K562 (cell line): ENCODE data around the gene RNF32. TPM values are rescaled to one million over a fixed set of nuclear protein-coding genes. Genes with fewer than 3 reads are reported as not detected.

Experiments
- CEBPG ChIP-seq, 3 experiments: fragments of 200-800 bp in 1 of 3; sonication (Bioruptor generic) in 1 of 3; sonication (generic) in 1 of 3; formaldehyde crosslinking in 1 of 3; IDR thresholded peaks in 2 of 3; conservative IDR thresholded peaks in 1 of 3; 2 replicates each; pipeline versions ENCODE4 v1.6.1 to v1.8.0; 2016 to 2022; ENCODE audit warnings: missing compliant biosample characterization in 2 of 3, missing genetic modification characterization in 2 of 3, mild to moderate bottlenecking in 1 of 3, missing genetic modification reagents in 1 of 3
- DACH1 ChIP-seq: fragments of 450-650 bp; IDR thresholded peaks from 2 replicates; pipeline ENCODE4 v1.6.1; 2018; ENCODE audit not compliant: partially characterized antibody
- MAFK ChIP-seq: IDR thresholded peaks from 2 replicates; pipeline ENCODE4 v1.6.1; 2011; ENCODE audit warnings: low read length, improper control_type of control experiment
- NBN ChIP-seq: fragments of 450-650 bp; IDR thresholded peaks from 2 replicates; pipeline ENCODE4 v1.6.1; 2016; ENCODE audit warnings: low read depth, mild to moderate bottlenecking
- NCOA2 ChIP-seq, 2 experiments: fragments of 450-650 bp; IDR thresholded peaks; 2 replicates each; pipeline ENCODE4 v1.6.1; 2018; ENCODE audit warnings: mild to moderate bottlenecking in 2 of 2, moderate library complexity in 1 of 2; ENCODE audit not compliant: partially characterized antibody in 2 of 2
- NCOA4 ChIP-seq: fragments of 450-650 bp; IDR thresholded peaks from 2 replicates; pipeline ENCODE4 v1.6.1; 2018; ENCODE audit warnings: mild to moderate bottlenecking; ENCODE audit not compliant: partially characterized antibody
- NCOA6 ChIP-seq: fragments of 450-650 bp; IDR thresholded peaks from 2 replicates; pipeline ENCODE4 v1.6.1; 2017; ENCODE audit warnings: mild to moderate bottlenecking
- NFIC ChIP-seq: fragments of 450-650 bp; IDR thresholded peaks from 2 replicates; pipeline ENCODE4 v1.6.1; 2017; ENCODE audit warnings: mild to moderate bottlenecking, inconsistent platforms
- RBBP5 ChIP-seq: fragments of 200-600 bp; sonication (generic); IDR thresholded peaks from 2 replicates; pipeline ENCODE4 v1.6.1; 2012; ENCODE audit warnings: borderline replicate concordance, mild to moderate bottlenecking, low read length, control low read depth, inconsistent platforms; ENCODE audit not compliant: insufficient read depth, poor library complexity, severe bottlenecking
- SRSF3 ChIP-seq: fragments of 200-400 bp; formaldehyde crosslinking; IDR thresholded peaks from 2 replicates; pipeline ENCODE4 v1.6.1; 2016; ENCODE audit warnings: mild to moderate bottlenecking, low read length, moderate library complexity; ENCODE audit not compliant: insufficient read depth
- TEAD1 ChIP-seq, 2 experiments: fragments of 450-650 bp in 1 of 2; sonication (generic) in 1 of 2; formaldehyde crosslinking; IDR thresholded peaks; 2 replicates each; pipeline versions ENCODE4 v1.4.0 to v1.8.0; 2020 to 2022; ENCODE audit warnings: mild to moderate bottlenecking in 2 of 2, missing genetic modification reagents in 1 of 2
- TFAM ChIP-seq: fragments of 250-450 bp; sonication (Bioruptor Pico); conservative IDR thresholded peaks from 2 replicates; pipeline ENCODE4 v1.5.0; 2021; ENCODE audit warnings: mild to moderate bottlenecking, moderate library complexity
- TRIM28 ChIP-seq: fragments of 450-650 bp; IDR thresholded peaks from 2 replicates; pipeline ENCODE4 v1.6.1; 2017
- ZNF431 ChIP-seq: sonication (generic); formaldehyde crosslinking; IDR thresholded peaks from 2 replicates; pipeline ENCODE4 v1.8.0; 2022; ENCODE audit warnings: mild to moderate bottlenecking, missing genetic modification reagents
- ZNF766 ChIP-seq: fragments of 200-800 bp; sonication (Bioruptor generic); conservative IDR thresholded peaks from 2 replicates; pipeline ENCODE4 v1.6.1; 2016; ENCODE audit warnings: missing genetic modification characterization, missing compliant biosample characterization
- ZNF830 ChIP-seq: fragments of 250-450 bp; sonication (Bioruptor Pico); IDR thresholded peaks from 2 replicates; pipeline ENCODE4 v1.5.0; 2021; ENCODE audit warnings: mild to moderate bottlenecking
- polyA plus RNA-seq, 8 experiments: library from polyadenylated mRNA; depleted of rRNA in 4 of 8; stranded (reverse) in 5 of 8; unstranded in 3 of 8; fragments of >200 nt; fragmentation: Nextera tagmentation in 2 of 8; fragmentation: Illumina TruSeq in 1 of 8; extraction: Ambion mirVana in 2 of 8; extraction: Trizol in 1 of 8; gene quantifications; 2 replicates each; pipeline versions ENCODE4 v1.2.1 to v1.2.3, GENCODE V29; 2011 to 2014; ENCODE audit warnings: inconsistent platforms in 1 of 8, missing spikeins in 1 of 8
- total RNA-seq, 7 experiments: library from RNA; depleted of rRNA in 6 of 7; stranded (reverse); fragments of >200 nt in 6 of 7; fragmentation: Illumina TruSeq in 2 of 7; extraction: Trizol in 2 of 7; gene quantifications; 2 replicates each; pipeline versions ENCODE4 v1.2.1 to v1.2.3, GENCODE V29; 2011 to 2021; ENCODE audit warnings: low replicate concordance in 1 of 7
- TF ChIP-seq, protein P1 (sequence below): fragments of 450-650 bp; IDR thresholded peaks from 2 replicates; pipeline ENCODE4 v1.6.1; 2018; ENCODE audit warnings: mild to moderate bottlenecking, low read depth; ENCODE audit not compliant: partially characterized antibody
- TF ChIP-seq, protein P2 (sequence below): fragments of 450-650 bp; IDR thresholded peaks from 2 replicates; pipeline ENCODE4 v1.6.1; 2016; ENCODE audit warnings: antibody characterized with exemption
- TF ChIP-seq, protein P3 (sequence below): fragments of 250-450 bp; sonication (Bioruptor Pico); IDR thresholded peaks from 2 replicates; pipeline ENCODE4 v1.4.0; 2020; ENCODE audit warnings: borderline replicate concordance
- TF ChIP-seq, protein P4 (sequence below): sonication (generic); formaldehyde crosslinking; IDR thresholded peaks from 2 replicates; pipeline ENCODE4 v1.9.0; 2022; ENCODE audit warnings: mild to moderate bottlenecking, missing genetic modification reagents
- TF ChIP-seq, protein P5 (sequence below): fragments of 450-650 bp; formaldehyde crosslinking; IDR thresholded peaks from 2 replicates; pipeline ENCODE4 v1.4.0; 2020; ENCODE audit warnings: mild to moderate bottlenecking, moderate library complexity

RNF32 gene
- total and polyA plus RNA-seq, 9 of the 15 experiments (the other 6 are each of a cell fraction or from before 2014, with no cell fraction given), result 2.6 to 7.0 (median 4.6) TPM

DNA sequence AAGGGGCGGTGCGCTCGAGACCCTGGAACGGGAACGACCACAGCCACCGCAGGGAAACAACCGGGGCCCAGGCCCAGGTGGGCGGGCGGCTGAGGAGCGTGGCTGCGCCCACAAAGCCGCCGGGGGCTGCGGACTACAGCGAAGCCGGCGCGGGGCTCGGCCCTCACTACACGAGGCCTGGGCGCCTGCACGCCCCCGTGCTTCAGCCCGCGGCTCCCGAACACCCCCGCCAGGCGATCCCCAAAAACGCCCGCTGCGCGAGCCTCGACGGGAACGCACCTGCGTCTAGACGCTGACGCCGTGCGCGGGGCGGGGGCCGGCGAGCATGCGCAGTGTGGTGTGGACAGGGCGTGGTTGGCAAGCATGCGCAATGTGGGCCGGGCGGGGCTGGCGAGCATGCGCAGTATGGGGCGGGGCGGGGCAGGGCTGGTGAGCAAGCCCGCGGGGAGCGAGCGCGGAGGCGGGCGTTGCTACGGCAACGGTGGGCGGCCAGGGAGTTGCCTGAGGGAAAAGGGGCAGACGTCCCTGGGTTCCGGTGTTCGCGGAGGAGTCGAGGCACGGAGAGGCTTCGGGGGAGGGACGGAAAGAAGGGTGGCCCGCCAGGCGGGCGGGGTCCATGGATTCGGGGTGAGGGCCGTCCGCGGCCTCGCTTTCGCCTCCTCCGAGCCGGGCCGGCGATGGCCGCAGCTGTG is at the start of gene RNF32 (continued):
- TF ChIP-seq, protein P1, sequence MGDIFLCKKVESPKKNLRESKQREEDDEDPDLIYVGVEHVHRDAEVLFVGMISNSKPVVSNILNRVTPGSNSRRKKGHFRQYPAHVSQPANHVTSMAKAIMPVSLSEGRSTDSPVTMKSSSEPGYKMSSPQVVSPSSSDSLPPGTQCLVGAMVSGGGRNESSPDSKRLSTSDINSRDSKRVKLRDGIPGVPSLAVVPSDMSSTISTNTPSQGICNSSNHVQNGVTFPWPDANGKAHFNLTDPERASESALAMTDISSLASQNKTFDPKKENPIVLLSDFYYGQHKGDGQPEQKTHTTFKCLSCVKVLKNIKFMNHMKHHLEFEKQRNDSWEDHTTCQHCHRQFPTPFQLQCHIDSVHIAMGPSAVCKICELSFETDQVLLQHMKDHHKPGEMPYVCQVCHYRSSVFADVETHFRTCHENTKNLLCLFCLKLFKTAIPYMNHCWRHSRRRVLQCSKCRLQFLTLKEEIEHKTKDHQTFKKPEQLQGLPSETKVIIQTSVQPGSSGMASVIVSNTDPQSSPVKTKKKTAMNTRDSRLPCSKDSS, result no peak
- TF ChIP-seq, protein P2, sequence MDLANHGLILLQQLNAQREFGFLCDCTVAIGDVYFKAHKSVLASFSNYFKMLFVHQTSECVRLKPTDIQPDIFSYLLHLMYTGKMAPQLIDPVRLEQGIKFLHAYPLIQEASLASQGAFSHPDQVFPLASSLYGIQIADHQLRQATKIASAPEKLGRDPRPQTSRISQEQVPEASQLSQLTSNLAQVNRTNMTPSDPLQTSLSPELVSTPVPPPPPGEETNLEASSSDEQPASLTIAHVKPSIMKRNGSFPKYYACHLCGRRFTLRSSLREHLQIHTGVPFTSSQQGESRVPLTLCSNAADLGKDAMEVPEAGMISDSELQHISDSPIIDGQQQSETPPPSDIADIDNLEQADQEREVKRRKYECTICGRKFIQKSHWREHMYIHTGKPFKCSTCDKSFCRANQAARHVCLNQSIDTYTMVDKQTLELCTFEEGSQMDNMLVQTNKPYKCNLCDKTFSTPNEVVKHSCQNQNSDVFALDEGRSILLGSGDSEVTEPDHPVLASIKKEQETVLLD, result peak; percentile 99
- TF ChIP-seq RBBP5 (peak; percentile 93), TFAM (no peak), NBN (0 out of 2 replicates have a peak, but pooled peaks have one; percentile 42), ZNF431 (CRISPR knock-in tag) (peak; percentile 84), NCOA2 (IDR thresholded peaks at IDR 0.05; ENCODE audit: partially characterized antibody in 2 of 2) (peak in 1 of 2 experiments; percentile 88), CEBPG (CRISPR knock-in tag; IDR thresholded peaks at IDR 0.05) (peak; percentile 61), CEBPG (tag; conservative IDR thresholded peaks at IDR 0.05 in 1 of 2, IDR thresholded peaks at IDR 0.05 in 1 of 2) (no peak), TRIM28 (peak; percentile 58; the same call in 1 of the 2 replicates), DACH1 (peak; percentile 37), NCOA6 (peak; percentile 98), ZNF766 (CRISPR knock-in tag) (no peak; the same call in 1 of the 2 replicates), MAFK (0 out of 2 replicates have a peak, but pooled peaks have one; percentile 20), NFIC (peak; percentile 70), TEAD1 (CRISPR knock-in tag; IDR thresholded peaks at IDR 0.05) (peak; percentile 73 to 92; a peak in 3 of 4 replicates), SRSF3 (peak; percentile 91; the same call in 1 of the 2 replicates), NCOA4 (no peak), ZNF830 (CRISPR knock-in tag) (0 out of 2 replicates have a peak, but pooled peaks have one; percentile 56)
- TF ChIP-seq, protein P3, sequence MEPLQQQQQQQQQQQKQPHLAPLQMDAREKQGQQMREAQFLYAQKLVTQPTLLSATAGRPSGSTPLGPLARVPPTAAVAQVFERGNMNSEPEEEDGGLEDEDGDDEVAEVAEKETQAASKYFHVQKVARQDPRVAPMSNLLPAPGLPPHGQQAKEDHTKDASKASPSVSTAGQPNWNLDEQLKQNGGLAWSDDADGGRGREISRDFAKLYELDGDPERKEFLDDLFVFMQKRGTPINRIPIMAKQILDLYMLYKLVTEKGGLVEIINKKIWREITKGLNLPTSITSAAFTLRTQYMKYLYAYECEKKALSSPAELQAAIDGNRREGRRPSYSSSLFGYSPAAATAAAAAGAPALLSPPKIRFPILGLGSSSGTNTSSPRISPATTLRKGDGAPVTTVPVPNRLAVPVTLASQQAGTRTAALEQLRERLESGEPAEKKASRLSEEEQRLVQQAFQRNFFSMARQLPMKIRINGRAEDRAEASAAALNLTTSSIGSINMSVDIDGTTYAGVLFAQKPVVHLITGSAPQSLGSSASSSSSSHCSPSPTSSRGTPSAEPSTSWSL (CRISPR knock-in tag), result peak; percentile 80; the same call in 1 of the 2 replicates
- TF ChIP-seq, protein P4, sequence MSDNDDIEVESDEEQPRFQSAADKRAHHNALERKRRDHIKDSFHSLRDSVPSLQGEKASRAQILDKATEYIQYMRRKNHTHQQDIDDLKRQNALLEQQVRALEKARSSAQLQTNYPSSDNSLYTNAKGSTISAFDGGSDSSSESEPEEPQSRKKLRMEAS, result peak; percentile 98
- TF ChIP-seq, protein P5, sequence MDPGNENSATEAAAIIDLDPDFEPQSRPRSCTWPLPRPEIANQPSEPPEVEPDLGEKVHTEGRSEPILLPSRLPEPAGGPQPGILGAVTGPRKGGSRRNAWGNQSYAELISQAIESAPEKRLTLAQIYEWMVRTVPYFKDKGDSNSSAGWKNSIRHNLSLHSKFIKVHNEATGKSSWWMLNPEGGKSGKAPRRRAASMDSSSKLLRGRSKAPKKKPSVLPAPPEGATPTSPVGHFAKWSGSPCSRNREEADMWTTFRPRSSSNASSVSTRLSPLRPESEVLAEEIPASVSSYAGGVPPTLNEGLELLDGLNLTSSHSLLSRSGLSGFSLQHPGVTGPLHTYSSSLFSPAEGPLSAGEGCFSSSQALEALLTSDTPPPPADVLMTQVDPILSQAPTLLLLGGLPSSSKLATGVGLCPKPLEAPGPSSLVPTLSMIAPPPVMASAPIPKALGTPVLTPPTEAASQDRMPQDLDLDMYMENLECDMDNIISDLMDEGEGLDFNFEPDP (CRISPR knock-in tag), result no peak; the same call in 1 of the 2 replicates
